Activated CD4-positive, alpha-beta T cell treated with anti-CD3 and anti-CD28 coated beads, Interleukin-2, amount 10 ng/mL, durations not matched to agents 24 days and 14 days (primary cell): ENCODE results near the gene DOCK1. TPM values are rescaled to one million over a fixed set of nuclear protein-coding genes. Genes with fewer than 3 reads are reported as not detected.

Source experiments
- DNase-seq: peaks from one replicate; pipeline ENCODE4 v3.0.0; 2022
- H3K27ac Mint-ChIP-seq: one replicate; pipeline ENCODE4 v1.8.0; 2022; ENCODE audit warnings: mild to moderate bottlenecking, mixed read lengths
- H3K27me3 Mint-ChIP-seq: one replicate; pipeline ENCODE4 v1.8.0; 2022; ENCODE audit warnings: mixed read lengths
- H3K36me3 Mint-ChIP-seq: one replicate; pipeline ENCODE4 v1.8.0; 2022; ENCODE audit warnings: low read depth, mild to moderate bottlenecking, mixed read lengths
- H3K4me1 Mint-ChIP-seq: one replicate; pipeline ENCODE4 v1.8.0; 2021; ENCODE audit warnings: mixed read lengths
- H3K4me3 Mint-ChIP-seq: one replicate; pipeline ENCODE4 v1.8.0; 2022; ENCODE audit warnings: mild to moderate bottlenecking, moderate library complexity, mixed read lengths
- H3K9me3 Mint-ChIP-seq: one replicate; pipeline ENCODE4 v1.8.0; 2021; ENCODE audit warnings: mixed read lengths
- intact Hi-C: fragments of 100-400 bp; cut with micrococcal nuclease; formaldehyde crosslinking; loops from one replicate; pipeline ENCODE4 v1.15.1; 2023
- total RNA-seq: library from RNA; stranded (reverse); gene quantifications from 2 replicates; pipeline ENCODE4 v1.2.3, GENCODE V29; 2022

Gene DOCK1
- total RNA-seq, 1 donor from 2014 or later = 1.5 TPM

GRCh38 chr10:127044186-127044585, 139.0 kb downstream of the DOCK1 start:
- no peaks in the 10 kb centered on the region for H3K9me3 Mint-ChIP-seq
- no peaks in the 10 kb centered on the region for H3K4me1 Mint-ChIP-seq
- intact Hi-C loops = no loop called here
- no peaks in the 10 kb centered on the region for H3K36me3 Mint-ChIP-seq
- no peak overlapping the region for H3K27ac Mint-ChIP-seq
- H3K27me3 Mint-ChIP-seq = no peaks in the 10 kb centered on the region
- DNase-seq = no peak
- H3K4me3 Mint-ChIP-seq = no peak overlapping the region

- Mint-ChIP-seq H3K36me3 (no peaks in the 10 kb centered on the region), H3K9me3 (no peaks in the 10 kb centered on the region), H3K27ac (no peak overlapping the region), H3K4me3 (no peak overlapping the region), H3K4me1 (no peaks in the 10 kb centered on the region), H3K27me3 (no peaks in the 10 kb centered on the region)
- intact Hi-C loops = no loop called here
- no peak for DNase-seq
Observed at GRCh38 chr10:127046975-127047877, 142.0 kb downstream of the DOCK1 start.

- Mint-ChIP-seq H3K36me3 (no peaks in the 10 kb centered on the region), H3K9me3 (no peaks in the 10 kb centered on the region), H3K4me1 (no peaks in the 10 kb centered on the region), H3K27me3 (no peaks in the 10 kb centered on the region), H3K27ac (no peak overlapping the region), H3K4me3 (no peak overlapping the region)
- no peak for DNase-seq
- intact Hi-C loops = no loop called here
Observed at GRCh38 chr10:127047878-127048238, 142.6 kb downstream of the DOCK1 start.

GRCh38 chr10:127048630-127049029, 143.4 kb downstream of the DOCK1 start:
- intact Hi-C loops = no loop called here
- Mint-ChIP-seq H3K27me3 (no peaks in the 10 kb centered on the region), H3K9me3 (no peaks in the 10 kb centered on the region), H3K36me3 (no peaks in the 10 kb centered on the region), H3K27ac (no peak overlapping the region), H3K4me3 (no peak overlapping the region), H3K4me1 (no peaks in the 10 kb centered on the region)
- no peak for DNase-seq

GRCh38 chr10:127052001-127052400, 146.8 kb downstream of the DOCK1 start:
- Mint-ChIP-seq H3K9me3 (no peaks in the 10 kb centered on the region), H3K4me3 (no peak overlapping the region), H3K27me3 (no peaks in the 10 kb centered on the region), H3K27ac (no peak overlapping the region), H3K36me3 (no peaks in the 10 kb centered on the region), H3K4me1 (no peaks in the 10 kb centered on the region)
- intact Hi-C loops = no loop called here
- no peak for DNase-seq

GRCh38 chr10:127055263-127055662, 150.0 kb downstream of the DOCK1 start:
- no peak for DNase-seq
- H3K36me3 Mint-ChIP-seq = no peaks in the 10 kb centered on the region
- H3K4me3 Mint-ChIP-seq = no peak overlapping the region
- intact Hi-C loops = no loop called here
- H3K9me3 Mint-ChIP-seq = no peaks in the 10 kb centered on the region
- H3K27me3 Mint-ChIP-seq = no peaks in the 10 kb centered on the region
- H3K27ac Mint-ChIP-seq = no peak overlapping the region
- H3K4me1 Mint-ChIP-seq = no peaks in the 10 kb centered on the region

- no peak overlapping the region for H3K4me3 Mint-ChIP-seq
- DNase-seq = no peak
- no peak overlapping the region for H3K27ac Mint-ChIP-seq
- intact Hi-C loops = no loop called here
- H3K36me3 Mint-ChIP-seq = no peaks in the 10 kb centered on the region
- no peaks in the 10 kb centered on the region for H3K4me1 Mint-ChIP-seq
- H3K27me3 Mint-ChIP-seq = no peaks in the 10 kb centered on the region
- peaks cover 6% of the 10 kb centered on the region for H3K9me3 Mint-ChIP-seq
Observed at GRCh38 chr10:127059314-127059713, 154.1 kb downstream of the DOCK1 start.

GRCh38 chr10:127063762-127064161, 158.5 kb downstream of the DOCK1 start:
- H3K27me3 Mint-ChIP-seq = no peaks in the 10 kb centered on the region
- no peaks in the 10 kb centered on the region for H3K36me3 Mint-ChIP-seq
- H3K9me3 Mint-ChIP-seq = peaks cover 6% of the 10 kb centered on the region
- H3K4me3 Mint-ChIP-seq = no peak overlapping the region
- intact Hi-C loops = no loop called here
- H3K4me1 Mint-ChIP-seq = no peaks in the 10 kb centered on the region
- no peak for DNase-seq
- no peak overlapping the region for H3K27ac Mint-ChIP-seq

GRCh38 chr10:127064474-127064873, 159.2 kb downstream of the DOCK1 start:
- H3K27ac Mint-ChIP-seq = no peak overlapping the region
- H3K4me1 Mint-ChIP-seq = no peaks in the 10 kb centered on the region
- intact Hi-C loops = no loop called here
- DNase-seq = no peak
- H3K27me3 Mint-ChIP-seq = no peaks in the 10 kb centered on the region
- no peaks in the 10 kb centered on the region for H3K36me3 Mint-ChIP-seq
- H3K4me3 Mint-ChIP-seq = no peak overlapping the region
- peaks cover 6% of the 10 kb centered on the region for H3K9me3 Mint-ChIP-seq

- intact Hi-C loops = no loop called here
- Mint-ChIP-seq H3K36me3 (no peaks in the 10 kb centered on the region), H3K4me3 (no peak overlapping the region), H3K9me3 (peaks cover 3% of the 10 kb centered on the region), H3K27ac (no peak overlapping the region), H3K4me1 (no peaks in the 10 kb centered on the region), H3K27me3 (no peaks in the 10 kb centered on the region)
- DNase-seq = no peak
Observed at GRCh38 chr10:127067542-127068194, 162.4 kb downstream of the DOCK1 start.

- Mint-ChIP-seq H3K36me3 (no peaks in the 10 kb centered on the region), H3K4me1 (no peaks in the 10 kb centered on the region), H3K27me3 (no peaks in the 10 kb centered on the region), H3K27ac (no peak overlapping the region), H3K9me3 (no peaks in the 10 kb centered on the region), H3K4me3 (no peak overlapping the region)
- DNase-seq = no peak
- intact Hi-C loops = no loop called here
Observed at GRCh38 chr10:127068485-127068884, 163.3 kb downstream of the DOCK1 start.

- H3K4me1 Mint-ChIP-seq = no peaks in the 10 kb centered on the region
- H3K36me3 Mint-ChIP-seq = no peaks in the 10 kb centered on the region
- intact Hi-C loops = no loop called here
- no peak for DNase-seq
- H3K27me3 Mint-ChIP-seq = no peaks in the 10 kb centered on the region
- no peaks in the 10 kb centered on the region for H3K9me3 Mint-ChIP-seq
- no peak overlapping the region for H3K27ac Mint-ChIP-seq
- H3K4me3 Mint-ChIP-seq = no peak overlapping the region
Observed at GRCh38 chr10:127069436-127069835, 164.2 kb downstream of the DOCK1 start.

GRCh38 chr10:127071126-127071525, 165.9 kb downstream of the DOCK1 start:
- Mint-ChIP-seq H3K27me3 (no peaks in the 10 kb centered on the region), H3K9me3 (no peaks in the 10 kb centered on the region), H3K36me3 (no peaks in the 10 kb centered on the region), H3K27ac (no peak overlapping the region), H3K4me1 (no peaks in the 10 kb centered on the region), H3K4me3 (no peak overlapping the region)
- intact Hi-C loops = no loop called here
- no peak for DNase-seq

GRCh38 chr10:127073666-127074065, 168.4 kb downstream of the DOCK1 start:
- no peaks in the 10 kb centered on the region for H3K4me1 Mint-ChIP-seq

More at GRCh38 chr10:127073666-127074065, 168.4 kb downstream of the DOCK1 start:
- intact Hi-C loops = no loop called here
- Mint-ChIP-seq H3K9me3 (no peaks in the 10 kb centered on the region), H3K27me3 (no peaks in the 10 kb centered on the region), H3K27ac (no peak overlapping the region), H3K36me3 (no peaks in the 10 kb centered on the region), H3K4me3 (no peak overlapping the region)
- DNase-seq = no peak
